ENCODE data around the gene EGLN1.

DNA sequence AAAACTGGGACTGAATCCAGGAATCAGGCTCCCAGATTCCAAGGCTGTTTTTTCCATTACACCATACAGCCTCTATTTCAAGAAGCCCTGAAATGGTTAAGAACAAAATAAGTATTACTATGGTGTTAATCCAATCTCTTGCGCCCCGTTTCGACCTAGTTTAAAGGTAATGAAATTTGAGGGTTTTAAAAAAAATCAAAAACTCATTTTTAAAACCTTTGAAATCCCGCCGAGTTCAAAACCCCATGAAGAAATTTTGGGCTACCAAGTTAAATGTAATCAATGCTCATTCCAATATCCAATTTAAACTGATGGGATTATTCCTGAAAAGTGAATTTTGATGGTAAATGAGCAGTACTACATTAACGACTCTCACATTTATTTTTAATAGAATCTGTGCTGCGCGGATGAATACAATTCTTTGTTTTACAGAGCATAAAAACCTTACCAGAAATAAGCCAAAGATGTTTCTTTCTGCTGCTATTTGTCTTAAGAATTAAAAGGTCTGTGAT is 767 bp upstream of the EGLN1 start:
- TF ChIP-seq, protein P1, sequence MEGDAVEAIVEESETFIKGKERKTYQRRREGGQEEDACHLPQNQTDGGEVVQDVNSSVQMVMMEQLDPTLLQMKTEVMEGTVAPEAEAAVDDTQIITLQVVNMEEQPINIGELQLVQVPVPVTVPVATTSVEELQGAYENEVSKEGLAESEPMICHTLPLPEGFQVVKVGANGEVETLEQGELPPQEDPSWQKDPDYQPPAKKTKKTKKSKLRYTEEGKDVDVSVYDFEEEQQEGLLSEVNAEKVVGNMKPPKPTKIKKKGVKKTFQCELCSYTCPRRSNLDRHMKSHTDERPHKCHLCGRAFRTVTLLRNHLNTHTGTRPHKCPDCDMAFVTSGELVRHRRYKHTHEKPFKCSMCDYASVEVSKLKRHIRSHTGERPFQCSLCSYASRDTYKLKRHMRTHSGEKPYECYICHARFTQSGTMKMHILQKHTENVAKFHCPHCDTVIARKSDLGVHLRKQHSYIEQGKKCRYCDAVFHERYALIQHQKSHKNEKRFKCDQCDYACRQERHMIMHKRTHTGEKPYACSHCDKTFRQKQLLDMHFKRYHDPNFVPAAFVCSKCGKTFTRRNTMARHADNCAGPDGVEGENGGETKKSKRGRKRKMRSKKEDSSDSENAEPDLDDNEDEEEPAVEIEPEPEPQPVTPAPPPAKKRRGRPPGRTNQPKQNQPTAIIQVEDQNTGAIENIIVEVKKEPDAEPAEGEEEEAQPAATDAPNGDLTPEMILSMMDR (IDR thresholded peaks at IDR 0.05) = 0 out of 2 replicates have a peak, but pooled peaks have one; percentile 12
- TF ChIP-seq POLR2AphosphoS5 (IDR thresholded peaks at IDR 0.05; ENCODE audit: low read depth, low read length) (no peak), TCF7L2 (IDR thresholded peaks at IDR 0.05; ENCODE audit: low read depth, low read length) (no peak; the same call in 1 of the 2 replicates), REST (IDR thresholded peaks at IDR 0.05; ENCODE audit: insufficient read depth in 1 of 2, low read depth in 2 of 2, low read length in 1 of 2) (no peak), SIN3A (IDR thresholded peaks at IDR 0.05; ENCODE audit: borderline replicate concordance, insufficient read depth, low read depth, low read length) (no peak)
